GM21786 (cell line): ENCODE data around the gene WFDC9.
"Not testable (repeated sequence)": the region's sequence is repeated elsewhere in the genome, so short reads cannot be mapped to it uniquely, and the experiment has no call there.

Experiments
- ATAC-seq: cut with Tn5 transposase; IDR thresholded peaks from one replicate; pipeline ENCODE4 v1.9.1; 2021; ENCODE audit not compliant: unreplicated experiment

WFDC9 gene

GRCh38 chr20:45631184-45631583 is at the start of gene WFDC9:
WFDC9 (minus strand) TSS chr20:45631284; CDS start chr20:45610181, 21,103 bp downstream.
- no peak for ATAC-seq

- no peak for ATAC-seq
Measured at GRCh38 chr20:45679650-45680049, 48.6 kb upstream of the WFDC9 start.

DNA sequence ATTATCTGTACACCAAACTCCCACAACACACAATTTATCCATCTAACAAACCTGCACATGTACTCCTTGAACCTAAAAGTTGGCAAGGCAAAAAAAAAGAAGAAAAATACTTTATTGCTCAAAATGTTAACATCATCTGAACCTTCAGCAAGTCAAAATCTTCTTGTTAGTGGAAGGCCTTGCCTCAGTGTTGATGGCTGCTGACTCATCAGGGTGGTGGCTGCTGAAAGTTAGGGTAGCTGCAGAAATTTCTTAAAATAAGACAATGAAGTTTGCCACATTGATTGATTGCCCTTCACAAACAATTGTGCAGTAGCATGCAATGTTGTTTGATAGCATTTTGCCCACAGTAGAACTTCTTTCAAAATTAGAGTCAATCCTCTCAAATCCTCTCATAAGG is 41.7 kb upstream of the WFDC9 start:
- no peak for ATAC-seq

DNA sequence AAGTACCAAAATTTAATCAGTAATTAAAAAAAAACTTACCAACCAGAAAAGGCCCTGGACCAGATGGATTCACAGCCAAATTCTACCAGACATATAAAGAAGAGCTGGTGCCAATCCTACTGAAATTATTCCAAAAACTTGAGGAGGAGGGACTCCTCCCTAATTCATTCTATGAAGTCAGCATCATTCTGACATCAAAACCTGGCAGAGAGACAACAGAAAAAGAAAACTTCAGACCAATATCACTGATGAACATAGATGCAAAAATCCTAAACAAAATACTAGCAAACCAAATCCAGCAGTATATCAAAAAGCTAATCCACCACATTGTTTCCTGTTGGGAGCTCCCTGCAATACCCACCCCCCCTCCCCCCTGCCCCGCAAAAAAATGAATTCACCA is 39.1 kb upstream of the WFDC9 start, which contains the start of gene WFDC11:
WFDC11 (minus strand) TSS at position 101 of the 400 bp plus-strand sequence. CDS start 19,639 bp downstream, outside the sequence.
- no peak for ATAC-seq

- not testable (repeated sequence) for ATAC-seq
Measured at GRCh38 chr20:45657038-45657437, 26.0 kb upstream of the WFDC9 start.

DNA sequence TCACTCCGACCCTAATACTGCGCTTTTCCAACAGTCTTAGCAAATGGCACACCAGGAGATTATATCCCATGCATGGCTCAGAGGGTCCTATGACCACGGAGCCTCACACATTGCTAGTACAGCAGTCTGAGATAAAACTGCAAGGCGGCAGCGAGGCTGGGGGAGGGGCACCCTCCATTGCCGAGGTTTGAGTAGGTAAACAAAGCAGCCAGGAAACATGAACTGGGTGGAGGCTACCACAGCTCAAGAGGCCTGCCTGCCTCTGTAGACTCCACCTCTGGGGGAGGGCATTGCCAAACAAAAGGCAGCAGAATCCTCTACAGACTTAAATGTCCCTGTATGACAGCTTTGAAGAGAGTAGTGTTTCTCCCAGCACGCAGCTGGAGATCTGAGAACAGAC is 20.6 kb upstream of the WFDC9 start:
- not testable (repeated sequence) for ATAC-seq

DNA sequence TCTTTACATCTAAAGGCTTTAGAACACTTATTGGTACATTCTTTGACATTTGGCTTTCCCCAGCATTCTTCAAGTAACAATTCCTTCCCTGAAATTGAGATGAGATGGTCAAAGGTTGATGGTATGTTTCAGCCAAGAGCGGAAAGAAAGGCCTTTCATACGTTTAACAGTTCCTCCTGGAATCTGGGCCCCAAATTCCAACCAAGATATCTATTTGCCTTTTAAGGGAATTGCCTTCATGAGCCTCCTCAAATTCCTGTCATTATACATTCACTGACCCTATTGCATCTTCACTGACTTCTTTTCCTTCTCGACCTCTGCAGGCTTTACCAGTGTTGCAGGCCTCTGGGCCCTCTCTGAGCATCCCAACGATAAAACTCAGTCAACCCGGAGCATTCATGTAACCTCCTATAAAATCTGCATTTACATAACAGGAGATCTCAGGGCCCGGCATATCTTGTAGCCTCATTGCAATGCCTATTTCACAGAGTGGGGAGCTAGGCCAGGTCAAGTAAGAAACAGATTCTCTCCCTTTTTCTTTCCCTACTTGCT is 18.3 kb upstream of the WFDC9 start:
- no peak for ATAC-seq

DNA sequence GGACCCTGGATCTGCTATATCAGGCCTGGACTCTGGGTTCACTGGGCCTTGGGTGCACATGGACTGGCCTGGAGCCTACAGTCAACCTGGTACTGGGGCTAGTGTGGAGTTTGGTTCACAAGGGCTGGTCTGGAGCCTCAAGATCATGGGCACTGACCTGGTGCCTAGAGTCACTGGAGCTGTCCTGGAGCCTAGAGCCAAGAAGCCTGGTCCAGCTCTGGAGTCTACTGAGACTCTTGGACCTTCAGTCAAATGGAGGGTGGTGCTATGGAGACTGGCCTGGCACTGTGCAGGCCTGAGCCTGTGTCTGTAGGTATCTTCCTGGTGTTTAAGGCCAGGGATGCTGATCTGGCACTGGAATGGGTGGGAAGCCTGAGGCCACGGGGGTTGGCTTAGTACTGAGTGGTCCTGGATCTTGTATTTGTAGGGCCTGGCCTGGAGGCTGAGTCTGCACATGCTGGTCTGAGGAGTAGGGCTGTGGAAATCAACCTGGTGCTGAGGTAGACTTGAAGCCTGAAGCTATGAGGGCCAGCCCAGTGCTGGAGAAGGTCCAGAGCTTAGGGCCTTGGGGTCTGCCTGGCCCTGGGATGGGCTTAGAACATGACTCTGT is 16.5 kb upstream of the WFDC9 start:
- ATAC-seq, result no peak

DNA sequence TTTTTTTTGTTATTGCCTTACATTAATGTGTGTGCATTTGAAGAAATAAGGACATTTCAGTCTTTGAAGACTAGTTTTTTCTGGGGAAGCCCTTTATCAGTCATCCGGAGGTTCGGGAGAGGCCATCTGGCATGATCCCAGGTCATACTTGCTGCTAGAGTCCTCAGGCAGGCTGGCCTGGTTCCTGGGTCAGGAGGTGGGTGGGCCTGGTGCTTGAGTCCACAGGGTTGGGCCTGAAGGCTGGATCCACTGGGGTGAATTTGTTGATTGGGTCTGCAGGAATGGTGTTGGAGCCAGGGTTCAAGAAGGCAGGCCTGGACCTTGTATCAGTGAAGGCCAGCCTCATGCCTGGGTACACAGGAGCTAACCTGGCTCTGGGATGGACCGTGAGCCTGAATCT is 15.8 kb upstream of the WFDC9 start:
- no peak for ATAC-seq

DNA sequence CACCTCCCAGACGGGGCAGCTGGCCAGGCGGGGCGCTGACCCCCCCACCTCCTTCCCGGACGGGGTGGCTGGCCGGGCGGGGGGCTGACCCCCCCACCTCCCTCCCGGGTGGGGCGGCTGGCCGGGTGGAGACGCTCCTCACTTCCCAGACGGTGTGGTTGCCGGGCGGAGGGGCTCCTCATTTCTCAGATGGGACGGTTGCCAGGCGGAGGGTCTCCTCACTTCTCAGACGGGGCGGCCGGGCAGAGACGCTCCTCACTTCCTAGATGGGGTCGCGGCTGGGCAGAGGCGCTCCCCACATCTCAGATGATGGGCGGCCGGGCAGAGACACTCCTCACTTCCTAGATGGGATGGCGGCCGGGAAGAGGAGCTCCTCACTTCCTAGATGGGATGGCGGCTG is 14.8 kb upstream of the WFDC9 start:
- not testable (repeated sequence) for ATAC-seq

GRCh38 chr20:45641076-45641475 is 10.0 kb upstream of the WFDC9 start:
- not testable (repeated sequence) for ATAC-seq

DNA sequence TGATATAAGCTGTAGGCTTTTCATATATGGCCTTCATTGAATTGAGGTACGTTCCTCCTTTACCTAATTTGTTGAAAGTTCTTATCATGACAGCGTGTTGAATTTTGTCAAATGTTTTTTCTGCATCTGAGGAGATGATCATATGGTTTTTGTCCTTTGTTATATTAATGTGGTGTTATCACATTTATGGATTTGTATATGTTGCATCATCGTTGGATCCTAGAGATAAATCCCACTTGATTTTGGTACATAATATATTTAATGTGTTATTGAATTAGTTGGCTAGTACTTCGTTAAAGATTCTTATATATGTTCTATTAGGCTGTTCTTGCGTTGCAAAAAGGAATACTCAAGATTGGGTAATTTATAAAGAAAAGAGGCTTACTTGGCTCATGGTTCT is 8.6 kb upstream of the WFDC9 start:
- ATAC-seq, result no peak

DNA sequence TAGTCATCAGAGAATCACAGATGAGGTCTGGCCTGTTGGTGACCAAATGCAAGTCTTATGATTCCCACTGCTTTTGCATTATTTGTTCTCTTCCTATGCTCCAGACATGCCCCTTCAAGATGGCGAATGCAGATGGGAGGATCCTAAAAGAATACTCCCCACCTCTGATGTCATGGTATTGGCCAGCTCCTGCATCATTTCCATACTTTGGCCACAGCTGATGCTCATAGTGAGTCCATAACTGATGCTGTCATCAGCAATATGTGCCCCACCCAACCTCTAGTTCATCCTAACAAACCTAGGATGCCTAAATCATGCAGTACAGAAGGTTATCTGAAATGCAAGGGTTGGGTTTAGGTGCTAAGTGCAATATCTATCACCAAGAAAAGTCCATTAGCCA is 5.4 kb upstream of the WFDC9 start:
- no peak for ATAC-seq

GRCh38 chr20:45630371-45630770 is 713 bp downstream of the WFDC9 start:
- no peak for ATAC-seq

- no peak for ATAC-seq
Measured at GRCh38 chr20:45629496-45630100, 1.5 kb downstream of the WFDC9 start, which contains the start of gene WFDC10A. WFDC10A (plus strand) TSS chr20:45629739; CDS start chr20:45629814, 75 bp downstream.

GRCh38 chr20:45626540-45626939 is 4.5 kb downstream of the WFDC9 start:
- ATAC-seq, result no peak

DNA sequence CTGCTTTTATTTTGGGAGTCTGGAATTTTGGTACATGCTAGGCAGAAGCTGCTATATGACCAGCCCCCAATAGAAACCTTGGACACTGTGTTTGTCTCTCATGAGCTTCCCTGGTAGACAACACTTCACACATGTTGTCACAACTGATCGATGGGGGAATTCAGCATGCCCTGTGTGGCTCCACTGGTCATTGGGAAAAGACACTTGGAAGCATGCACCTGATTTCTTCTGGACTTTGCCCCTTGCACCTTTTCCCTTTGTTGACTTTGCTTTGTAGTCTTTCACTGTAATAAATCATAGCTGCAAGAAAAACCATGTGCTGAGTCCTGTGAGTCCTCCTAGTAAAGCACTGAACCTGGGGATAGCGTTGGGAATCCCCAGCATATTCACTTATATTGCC is 9.5 kb downstream of the WFDC9 start:
- ATAC-seq, result no peak

DNA sequence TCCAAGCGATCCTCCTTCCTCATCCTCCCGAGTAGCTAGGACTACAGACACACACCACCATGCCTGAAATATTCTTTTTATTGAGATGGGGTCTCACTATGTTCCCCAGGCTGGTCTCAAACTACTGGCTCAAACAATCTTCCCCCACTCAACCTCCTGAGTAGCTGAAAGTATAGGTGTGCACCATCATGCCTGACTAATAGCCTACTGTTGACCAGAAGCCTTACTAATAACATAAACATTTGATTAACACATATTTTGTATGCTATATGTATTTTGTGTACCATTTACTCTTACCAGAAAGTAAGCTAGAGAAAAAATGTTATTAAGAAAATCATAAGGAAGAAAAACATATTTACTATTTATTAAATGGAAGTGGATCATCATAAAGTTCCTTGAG is 13.5 kb downstream of the WFDC9 start:
- ATAC-seq, result no peak

GRCh38 chr20:45612314-45612713 is 18.8 kb downstream of the WFDC9 start:
- ATAC-seq, result no peak

DNA sequence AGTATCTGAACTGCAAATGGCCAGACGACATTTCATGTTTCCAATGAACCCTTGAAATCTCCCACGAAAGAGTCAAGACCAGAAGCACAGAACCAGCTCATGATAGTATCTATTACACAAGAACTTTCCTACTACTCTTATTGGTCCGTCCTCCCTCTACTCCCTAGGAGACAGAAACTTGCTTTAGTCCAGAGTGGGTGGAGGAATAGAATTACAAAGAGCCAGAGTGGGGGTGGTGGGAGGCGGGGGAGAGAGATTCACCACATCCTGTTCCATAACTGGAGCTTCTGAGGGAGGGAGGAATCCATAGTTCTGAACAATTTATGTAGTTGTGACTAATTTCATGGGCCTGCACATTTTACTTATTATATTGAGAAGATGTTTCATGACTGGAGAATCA is 20.0 kb downstream of the WFDC9 start:
- no peak for ATAC-seq

DNA sequence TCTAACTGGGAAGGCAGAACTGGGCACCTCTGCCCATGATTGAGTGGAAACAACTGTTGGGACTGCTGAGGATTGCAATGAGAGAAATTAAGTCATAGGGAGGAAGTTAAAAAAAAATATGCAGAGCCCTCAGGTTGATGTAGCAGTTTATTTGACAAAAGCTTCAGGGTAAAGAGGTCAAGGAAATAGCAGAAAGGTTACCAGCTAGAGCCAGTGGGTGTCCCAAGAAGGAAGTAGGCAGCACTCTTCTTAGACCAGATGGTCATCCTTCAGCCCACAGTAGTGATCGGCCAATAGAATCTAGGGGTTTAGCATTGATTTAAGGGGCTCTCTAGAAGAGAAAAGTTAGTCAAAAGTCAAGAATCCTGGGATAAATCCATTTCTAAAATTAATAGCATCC is 23.3 kb downstream of the WFDC9 start:
- no peak for ATAC-seq

GRCh38 chr20:45595235-45595634 is 35.8 kb downstream of the WFDC9 start:
- ATAC-seq, result no peak
